Skeletal muscle cell (primary cell): ENCODE results near the gene PSMC3.

Experiments
- DNase-seq: peaks from one replicate; pipeline ENCODE4 v3.0.0-alpha.2; 2010; ENCODE audit warnings: low read depth
- H3K4me3 ChIP-seq: 2 replicates; pipeline ENCODE4 v1.5.1; 2011; ENCODE audit warnings: low read depth, mild to moderate bottlenecking, control low read depth, low read length, moderate library complexity

Gene PSMC3

GRCh38 chr11:47379317-47379716 lies 46.9 kb downstream of the PSMC3 start:
- no peak for DNase-seq
- no peak overlapping the region for H3K4me3 ChIP-seq

- no peak for DNase-seq
- H3K4me3 ChIP-seq: no peak overlapping the region
Observed at GRCh38 chr11:47378836-47379170, 47.4 kb downstream of the PSMC3 start.

DNA sequence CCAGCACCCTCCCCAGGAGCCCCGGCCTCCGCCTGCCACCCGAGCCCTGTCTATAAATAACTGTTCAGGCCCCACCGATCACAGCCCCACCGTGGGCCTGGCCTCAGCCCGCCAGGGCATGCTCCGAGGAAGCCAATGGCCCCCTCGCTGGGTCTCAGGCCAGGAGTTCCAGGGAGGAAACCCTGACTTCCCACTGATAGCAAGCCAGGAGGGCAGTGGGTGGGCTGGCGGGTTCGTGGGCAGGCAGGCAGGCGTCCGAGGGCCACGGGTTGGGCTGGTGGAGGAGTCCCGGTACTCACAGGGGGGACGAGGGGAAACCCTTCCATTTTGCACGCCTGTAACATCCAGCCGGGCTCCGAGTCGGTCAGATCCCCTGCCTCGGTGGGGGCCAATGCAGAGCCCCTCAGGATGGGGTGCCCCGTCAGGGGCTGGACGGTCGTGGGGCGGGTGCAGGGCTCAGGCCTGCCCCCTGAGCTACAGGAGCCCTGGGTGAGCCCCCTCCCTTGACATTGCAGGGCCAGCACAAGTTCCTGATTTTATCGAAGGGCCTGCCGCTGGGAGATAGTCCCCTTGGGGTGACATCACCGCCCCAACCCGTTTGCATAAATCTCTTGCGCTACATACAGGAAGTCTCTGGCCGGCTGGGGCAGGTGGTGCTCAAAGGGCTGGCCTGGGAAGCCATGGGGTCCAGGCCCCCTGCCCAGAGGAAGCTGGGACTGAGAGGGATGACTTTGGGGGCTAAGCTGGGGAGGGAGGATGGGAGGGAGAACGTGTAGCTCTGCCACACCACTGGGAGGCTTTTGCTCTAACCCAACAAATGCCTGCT lies 48.0 kb downstream of the PSMC3 start, which contains the start of gene SPI1:
SPI1 (minus strand) TSS at position 538 of the 826 bp plus-strand sequence; CDS start at position 344, 194 bp downstream.
- no peak for DNase-seq

DNA sequence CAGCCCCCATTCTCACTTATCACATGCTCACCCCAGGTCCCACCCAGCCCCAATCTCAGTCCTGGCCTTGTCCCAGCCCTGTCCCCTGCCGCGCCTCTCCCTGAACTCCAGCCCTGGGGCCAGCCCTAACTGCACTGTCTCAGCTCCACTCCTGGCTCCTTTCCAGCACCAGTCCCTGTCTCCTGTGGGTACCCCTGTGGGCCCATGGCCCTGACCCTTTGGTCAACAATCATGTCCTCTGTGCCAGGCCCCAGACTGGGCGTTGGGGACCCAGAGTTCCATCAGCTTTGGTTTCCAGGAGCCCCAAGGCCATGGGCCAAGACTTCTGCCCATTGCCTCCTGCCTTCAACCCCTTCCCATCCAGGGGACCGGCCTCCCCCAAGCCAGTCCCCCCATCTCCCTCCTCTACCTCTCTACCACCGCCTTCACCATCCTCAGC lies 48.6 kb downstream of the PSMC3 start:
- H3K4me3 ChIP-seq: no peak overlapping the region
- DNase-seq: no peak

More for the DNA sequence above, 48.0 kb downstream of the PSMC3 start, which contains the start of gene SPI1:
- H3K4me3 ChIP-seq: no peak within 1 kb of the TSS

DNA sequence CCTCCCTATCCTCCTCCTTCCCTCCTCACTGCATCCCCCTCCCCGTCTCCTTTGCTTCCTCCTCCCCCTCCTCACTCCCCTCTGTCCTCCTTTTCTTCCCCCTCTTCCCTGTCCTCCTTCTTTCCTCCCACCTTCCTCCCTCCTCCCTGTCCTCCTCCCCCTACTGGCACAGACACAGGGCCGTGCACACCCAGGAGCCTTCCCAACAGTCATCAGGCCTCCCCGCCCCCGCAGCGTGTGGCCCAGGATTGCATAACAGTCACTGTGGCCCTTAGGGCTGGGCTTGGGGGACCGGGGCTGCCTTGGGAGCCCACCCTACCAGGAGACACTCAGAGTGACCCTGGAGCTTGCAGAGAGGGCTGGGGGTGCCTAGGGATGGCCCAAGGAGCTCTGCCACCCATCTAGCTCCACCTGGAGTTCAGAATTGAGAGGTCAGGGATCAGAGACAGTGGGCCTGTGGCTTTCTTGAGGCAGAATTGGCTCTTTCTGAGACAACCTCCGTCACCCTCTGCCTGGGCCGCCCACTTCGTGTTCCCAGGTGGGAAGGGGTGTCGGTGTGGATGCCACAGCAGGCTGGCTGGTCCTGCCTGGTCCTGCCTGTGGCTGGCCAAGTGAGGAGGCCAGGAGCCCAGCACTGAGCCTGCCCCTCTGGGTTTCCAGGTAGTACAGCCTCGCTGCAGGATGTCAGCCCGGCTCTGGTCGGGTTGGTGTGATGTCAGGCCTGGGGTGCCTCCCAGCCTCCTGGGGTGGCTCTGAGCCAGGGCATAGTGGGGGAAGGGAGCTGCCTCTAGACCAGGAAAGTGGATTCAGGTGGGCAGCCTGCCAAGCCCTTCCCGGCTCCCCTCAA lies 49.5 kb downstream of the PSMC3 start:
- no peak for DNase-seq
- no peak overlapping the region for H3K4me3 ChIP-seq

DNA sequence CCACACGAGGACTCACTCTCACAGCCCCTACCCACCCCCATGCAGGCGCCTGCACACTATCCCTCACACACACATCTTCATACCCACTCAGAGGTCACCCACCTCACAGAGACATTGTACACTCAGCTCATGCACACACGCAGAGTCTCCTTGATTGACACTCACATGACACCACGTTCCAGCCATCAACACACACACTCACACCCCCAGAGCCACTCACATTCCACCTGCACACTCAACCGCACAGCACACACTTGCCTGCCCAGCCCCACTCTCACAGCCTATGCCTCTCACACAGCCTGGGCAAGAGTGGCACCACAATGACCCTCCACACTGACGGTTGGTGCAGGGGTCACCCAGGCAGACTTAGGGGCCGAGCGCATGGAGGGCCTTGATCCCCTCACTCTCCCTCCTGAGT lies 50.1 kb downstream of the PSMC3 start:
- no peak overlapping the region for H3K4me3 ChIP-seq

DNA sequence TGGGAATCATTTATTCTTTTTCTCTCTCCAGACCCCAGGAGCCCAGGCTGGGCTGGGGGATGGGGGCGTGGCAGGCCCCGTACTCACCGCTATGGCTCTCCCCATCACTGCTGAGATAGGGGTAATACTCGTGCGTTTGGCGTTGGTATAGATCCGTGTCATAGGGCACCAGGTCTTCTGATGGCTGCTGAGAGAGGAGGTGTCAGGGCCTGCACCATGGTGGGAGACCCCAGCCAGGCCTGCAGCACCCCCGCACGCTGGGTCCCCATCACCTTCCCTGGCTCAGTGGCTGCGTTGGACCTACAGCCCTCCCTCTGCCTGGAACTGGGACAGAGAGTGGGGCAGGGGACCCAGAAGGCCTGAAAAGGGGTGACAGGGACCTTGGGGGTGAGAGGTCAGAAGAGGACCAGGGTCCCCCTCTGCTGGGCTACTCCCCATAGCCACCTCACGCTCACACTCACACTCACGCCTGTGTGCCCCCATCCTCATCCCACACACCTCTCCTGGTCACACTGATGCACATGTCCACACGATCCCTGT lies 50.6 kb downstream of the PSMC3 start:
- no peak for DNase-seq
- H3K4me3 ChIP-seq: no peak overlapping the region

More for the DNA sequence above, 50.1 kb downstream of the PSMC3 start:
- DNase-seq: no peak

GRCh38 chr11:47375020-47375419 lies 51.2 kb downstream of the PSMC3 start:
- H3K4me3 ChIP-seq: no peak overlapping the region
- no peak for DNase-seq

GRCh38 chr11:47374720-47375019 lies 51.6 kb downstream of the PSMC3 start:
- no peak for DNase-seq
- no peak overlapping the region for H3K4me3 ChIP-seq

- no peak overlapping the region for H3K4me3 ChIP-seq
- no peak for DNase-seq
Observed at GRCh38 chr11:47373876-47374719, 52.1 kb downstream of the PSMC3 start.

DNA sequence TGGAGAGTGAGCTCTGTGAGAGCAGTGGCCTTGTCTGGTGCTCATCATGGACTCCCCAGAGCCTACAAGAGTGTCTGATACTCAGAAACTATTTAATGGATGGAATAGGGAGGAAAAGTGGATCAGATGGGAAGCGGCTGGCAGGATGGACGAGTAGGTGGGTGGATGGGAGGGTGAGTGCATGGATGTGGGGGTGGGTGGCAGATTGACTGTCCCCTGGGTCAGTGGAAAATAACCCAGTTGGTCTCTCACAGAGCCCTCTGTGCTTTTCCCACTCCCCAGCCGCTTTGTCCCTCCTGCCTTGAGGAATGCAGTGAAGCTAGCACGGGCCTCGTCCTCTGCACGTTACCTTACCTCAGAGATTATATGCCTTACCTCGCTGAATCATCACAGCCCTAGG lies 53.8 kb downstream of the PSMC3 start:
- no peak overlapping the region for H3K4me3 ChIP-seq
- DNase-seq: no peak

DNA sequence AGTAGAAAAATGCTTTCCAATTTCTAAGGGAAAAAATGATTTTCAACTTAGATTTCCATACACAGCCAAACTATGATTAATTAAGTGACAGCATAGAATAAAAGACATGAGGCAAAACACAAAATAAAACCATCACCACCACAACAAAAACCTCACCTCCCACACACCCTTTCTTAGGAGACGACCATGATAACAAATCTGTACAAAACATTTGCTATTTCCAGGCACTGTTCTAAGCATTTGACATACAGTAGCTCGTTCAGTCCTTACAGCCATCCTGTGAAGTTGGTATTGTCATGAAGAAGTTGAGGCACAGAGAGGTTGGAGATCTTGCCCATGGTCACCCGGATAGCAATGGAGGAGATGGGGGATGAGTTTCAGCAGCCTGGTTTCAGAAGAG lies 56.6 kb downstream of the PSMC3 start:
- no peak overlapping the region for H3K4me3 ChIP-seq
- no peak for DNase-seq
